K562 (cell line): Measurements from ENCODE around the gene SYT13. TPM values are rescaled to one million over a fixed set of nuclear protein-coding genes. Genes with fewer than 3 reads are reported as not detected.

Experiments used
- ATAC-seq: fragments of 200-7000 bp; cut with Tn5 transposase; 3 replicates; pipeline ENCODE4 v1.9.1; 2020; ENCODE audit warnings: moderate library complexity
- BruUV-seq: library from RNA; stranded (reverse); fragments of 400-500 nt; replicated peaks from 2 replicates; lab custom pipeline; 2021; lab: Mats Ljungman, UMichigan
- CTCF ChIA-PET: fragments of 300-600 bp; formaldehyde crosslinking; extraction: SDS; loops from one replicate; lab custom pipeline; 2021; ENCODE audit warnings: low intra/inter-chr PET ratio; lab: Yijun Ruan, JAX
- POLR2A ChIA-PET: fragments of 300-600, 350-650 bp; sonication (Branson Sonifier 250); formaldehyde crosslinking; extraction: SDS; loops from one replicate; lab custom pipeline; 2021; ENCODE audit warnings: antibody characterized with exemption, inconsistent platforms; lab: Yijun Ruan, JAX
- DNase-seq, 4 experiments: peaks; one replicate each; pipeline versions ENCODE4 v3.0.0 to v3.0.0-alpha.2; 2011 to 2018; ENCODE audit warnings: low spot score in 3 of 4, mixed read lengths in 3 of 4; ENCODE audit errors: extremely low read depth in 1 of 4
- FAIRE-seq: peaks from 2 replicates; lab custom pipeline; 2011; peaks lifted over from hg19 to GRCh38; lab: Jason Lieb, UNC
- H2AFZ ChIP-seq: 2 replicates; pipeline ENCODE4 v1.6.0; 2011; ENCODE audit warnings: low read depth, low read length, control low read depth, inconsistent platforms
- H3K27ac ChIP-seq: fragments of 200-600 bp; 3 replicates; pipeline ENCODE4 v1.8.0; 2011; ENCODE audit warnings: low read depth, mild to moderate bottlenecking, control low read depth, inconsistent platforms, low read length, moderate library complexity, mixed read lengths; ENCODE audit errors: extremely low read depth
- H3K27me3 ChIP-seq, 2 experiments: fragments of 300-600 bp in 1 of 2; 2 replicates in 1 of 2; 3 replicates in 1 of 2; pipeline versions ENCODE4 v1.6.0 to v1.8.0; 2011; ENCODE audit warnings: inconsistent platforms in 2 of 2, low read length in 2 of 2, mild to moderate bottlenecking in 1 of 2, mixed read lengths in 1 of 2, moderate library complexity in 1 of 2; ENCODE audit not compliant: control insufficient read depth in 2 of 2, insufficient read depth in 2 of 2
- H3K36me3 ChIP-seq: fragments of 300-600 bp; 3 replicates; pipeline ENCODE4 v1.8.0; 2011; ENCODE audit warnings: mild to moderate bottlenecking, low read length, inconsistent platforms; ENCODE audit not compliant: control insufficient read depth, insufficient read depth
- H3K4me1 ChIP-seq, 2 experiments: fragments of 200-600 bp in 1 of 2; replicated peaks in 1 of 2; 2 replicates in 1 of 2; 3 replicates in 1 of 2; pipeline versions ENCODE4 v1.5.1 to v1.8.0; 2011; ENCODE audit warnings: inconsistent platforms in 2 of 2, low read length in 2 of 2, mild to moderate bottlenecking in 1 of 2, mixed read lengths in 1 of 2, moderate library complexity in 1 of 2; ENCODE audit not compliant: control insufficient read depth in 2 of 2, insufficient read depth in 2 of 2
- H3K4me2 ChIP-seq: 2 replicates; pipeline ENCODE4 v1.6.1; 2011; ENCODE audit warnings: low read length, control low read depth, inconsistent platforms, mixed read lengths; ENCODE audit not compliant: insufficient read depth
- H3K4me3 ChIP-seq: fragments of 200-600 bp; sonication (generic), shearing (Covaris generic); 2 replicates; pipeline ENCODE4 v1.5.1; 2016; ENCODE audit warnings: control low read depth, inconsistent platforms
- H3K79me2 ChIP-seq: fragments of 200-600 bp; 3 replicates; pipeline ENCODE4 v1.8.0; 2011; ENCODE audit warnings: low read length, inconsistent platforms; ENCODE audit not compliant: control insufficient read depth, insufficient read depth
- H3K9ac ChIP-seq, 2 experiments: 2 replicates each; pipeline versions ENCODE4 v1.6.0 to v1.6.1; 2011; ENCODE audit warnings: low read depth in 2 of 2, low read length in 2 of 2, control low read depth in 1 of 2, inconsistent platforms in 1 of 2, mild to moderate bottlenecking in 1 of 2, mixed read lengths in 1 of 2; ENCODE audit not compliant: insufficient read depth in 1 of 2
- H3K9me1 ChIP-seq: one replicate; pipeline ENCODE4 v1.6.0; 2011; ENCODE audit warnings: inconsistent platforms, mild to moderate bottlenecking, low read length, moderate library complexity; ENCODE audit not compliant: control insufficient read depth, insufficient read depth
- H3K9me3 ChIP-seq: replicated peaks from 2 replicates; pipeline ENCODE4 v1.5.1; 2011; ENCODE audit warnings: low read depth, low read length, inconsistent platforms; ENCODE audit not compliant: control insufficient read depth, insufficient read depth
- H4K20me1 ChIP-seq: replicated peaks from 2 replicates; pipeline ENCODE4 v1.6.1; 2011; ENCODE audit warnings: low read length, inconsistent platforms, mixed read lengths; ENCODE audit not compliant: control insufficient read depth, insufficient read depth
- BRF1 ChIP-seq: IDR thresholded peaks from 3 replicates; pipeline ENCODE4 v1.6.1; 2011; ENCODE audit warnings: borderline replicate concordance, mild to moderate bottlenecking; ENCODE audit not compliant: insufficient read length; ENCODE audit errors: extremely low read depth
- EWSR1 ChIP-seq: fragments of 450-650 bp; IDR thresholded peaks from 2 replicates; pipeline ENCODE4 v1.6.1; 2018; ENCODE audit warnings: borderline replicate concordance, mild to moderate bottlenecking, low read depth, moderate library complexity; ENCODE audit not compliant: partially characterized antibody
- FOXJ3 ChIP-seq: sonication (generic); formaldehyde crosslinking; IDR thresholded peaks from 2 replicates; pipeline ENCODE4 v1.4.0; 2020; ENCODE audit warnings: mild to moderate bottlenecking, missing genetic modification reagents
- SIN3B ChIP-seq: fragments of 450-650 bp; IDR thresholded peaks from 2 replicates; pipeline ENCODE4 v1.6.1; 2017; ENCODE audit warnings: low read depth, mild to moderate bottlenecking, moderate library complexity
- SMARCA5 ChIP-seq: fragments of 450-650 bp; IDR thresholded peaks from 2 replicates; pipeline ENCODE4 v1.6.1; 2016
- ZNF707 ChIP-seq: fragments of 250-450 bp; sonication (Bioruptor Pico); conservative IDR thresholded peaks from 2 replicates; pipeline ENCODE4 v1.8.0; 2022; ENCODE audit warnings: inconsistent platforms, mild to moderate bottlenecking, moderate library complexity
- WGBS: fragments of 100-300 bp; shearing (Covaris generic); methylation state at CpG from one replicate; pipeline ENCODE4 v1.1.6; 2016; ENCODE audit warnings: low coverage, mixed read lengths; ENCODE audit not compliant: insufficient coverage; ENCODE audit errors: missing lambda C conversion rate; 5-methylcytosine and 5-hydroxymethylcytosine counted together
- in situ Hi-C: fragments of 300-500 bp; cut with MboI; formaldehyde crosslinking; loops from 4 replicates; pipeline ENCODE4 v1.15.0; 2018; ENCODE audit warnings: inconsistent platforms, mixed read lengths
- intact Hi-C: fragments of 100-400 bp; cut with micrococcal nuclease; formaldehyde crosslinking; loops from 2 replicates; pipeline ENCODE4 v1.14.2; 2022
- polyA plus RNA-seq, 8 experiments: library from polyadenylated mRNA; depleted of rRNA in 4 of 8; stranded (reverse) in 5 of 8; unstranded in 3 of 8; fragments of >200 nt; fragmentation: Nextera tagmentation in 2 of 8; fragmentation: Illumina TruSeq in 1 of 8; extraction: Ambion mirVana in 2 of 8; extraction: Trizol in 1 of 8; gene quantifications; 2 replicates each; pipeline versions ENCODE4 v1.2.1 to v1.2.3, GENCODE V29; 2011 to 2014; ENCODE audit warnings: inconsistent platforms in 1 of 8, missing spikeins in 1 of 8
- total RNA-seq, 7 experiments: library from RNA; depleted of rRNA in 6 of 7; stranded (reverse); fragments of >200 nt in 6 of 7; fragmentation: Illumina TruSeq in 2 of 7; extraction: Trizol in 2 of 7; gene quantifications; 2 replicates each; pipeline versions ENCODE4 v1.2.1 to v1.2.3, GENCODE V29; 2011 to 2021; ENCODE audit warnings: low replicate concordance in 1 of 7
- TF ChIP-seq, protein P1 (sequence below): fragments of 450-650 bp; formaldehyde crosslinking; conservative IDR thresholded peaks from 2 replicates; pipeline ENCODE4 v1.4.0; 2022; ENCODE audit warnings: mild to moderate bottlenecking, missing genetic modification characterization
- TF ChIP-seq, protein P2 (sequence below): fragments of 250-450 bp; sonication (Bioruptor Pico); IDR thresholded peaks from 2 replicates; pipeline ENCODE4 v1.4.0; 2020
- TF ChIP-seq, protein P3 (sequence below), 3 experiments: fragments of 200-800 bp in 1 of 3; sonication (Bioruptor generic) in 1 of 3; sonication (generic) in 1 of 3; formaldehyde crosslinking in 1 of 3; IDR thresholded peaks; 2 replicates each; pipeline versions ENCODE4 v1.6.1 to v1.8.0; 2016 to 2022; ENCODE audit warnings: mild to moderate bottlenecking in 2 of 3, missing compliant biosample characterization in 2 of 3, missing genetic modification characterization in 2 of 3, missing genetic modification reagents in 1 of 3

The SYT13 gene
- total and polyA plus RNA-seq, 9 of the 15 experiments (the other 6 are each of a cell fraction or from before 2014, with no cell fraction given), result under 0.01 to 0.13 (median 0.08) TPM; not detected in 2

DNA sequence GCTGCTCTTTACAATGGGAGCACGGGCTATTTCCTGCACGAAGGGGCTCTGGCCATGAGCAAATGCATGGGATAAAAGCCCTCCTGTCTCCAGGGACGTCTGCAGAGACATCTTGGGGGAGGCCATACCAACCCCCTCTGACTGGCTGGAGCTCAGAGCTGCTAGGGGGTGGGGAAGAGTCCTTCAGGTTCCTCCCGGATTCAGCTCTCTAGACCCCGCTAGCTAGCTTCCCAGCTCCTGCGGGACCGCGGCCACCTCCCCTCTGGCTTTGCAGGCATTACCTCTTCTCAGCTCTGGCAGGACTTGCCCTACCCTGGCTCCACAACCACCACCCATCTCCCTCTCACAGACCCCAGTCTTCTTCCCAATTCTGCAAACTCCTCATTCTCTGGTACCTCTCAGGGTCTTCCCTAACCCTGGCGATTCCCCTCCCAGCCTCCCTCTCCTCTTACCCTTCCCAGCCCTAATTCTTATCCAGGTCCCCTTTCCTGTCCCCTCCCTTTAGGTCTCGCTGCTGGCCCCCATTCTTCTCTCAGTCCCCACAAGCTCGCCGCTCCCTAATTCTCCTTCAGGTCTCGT lies 802 bp downstream of the SYT13 start:
- Histone ChIP-seq H2AFZ (no peak overlapping the region), H3K4me1 (peaks cover 0 to 5% of the 10 kb centered on the region in 2 experiments; a peak in 2 of 5 replicates), H3K9ac (no peak overlapping the region), H3K36me3 (no peaks in the 10 kb centered on the region), H3K9me1 (no peaks in the 10 kb centered on the region), H3K4me3 (no peak overlapping the region), H3K27me3 (peaks cover 13 to 23% of the 10 kb centered on the region in 2 experiments; a peak in 3 of 5 replicates), H3K27ac (no peak overlapping the region), H3K4me2 (no peak overlapping the region), H3K9me3 (no peaks in the 10 kb centered on the region), H4K20me1 (no peaks in the 10 kb centered on the region; the same call in 1 of the 2 replicates), H3K79me2 (no peaks in the 10 kb centered on the region)
- intact Hi-C loops (no loop called here), in situ Hi-C loops (loop anchor here (25.0 kb wide), 1 partner anchor 173 kb away; no protein-coding TSS in a partner anchor)
- ATAC-seq (no peak), FAIRE-seq (no peak), DNase-seq (no peak)
- BruUV-seq, result no TSS peak
- 0% methylated on average over 9 of the region's 13 CpGs for WGBS
- CTCF ChIA-PET, result no interaction called here
- POLR2A ChIA-PET, result interaction anchor here (0.6 kb wide), 1 partner anchor 405 kb away, joined by 6 read pairs; no protein-coding TSS in a partner anchor
- TF ChIP-seq, protein P1, sequence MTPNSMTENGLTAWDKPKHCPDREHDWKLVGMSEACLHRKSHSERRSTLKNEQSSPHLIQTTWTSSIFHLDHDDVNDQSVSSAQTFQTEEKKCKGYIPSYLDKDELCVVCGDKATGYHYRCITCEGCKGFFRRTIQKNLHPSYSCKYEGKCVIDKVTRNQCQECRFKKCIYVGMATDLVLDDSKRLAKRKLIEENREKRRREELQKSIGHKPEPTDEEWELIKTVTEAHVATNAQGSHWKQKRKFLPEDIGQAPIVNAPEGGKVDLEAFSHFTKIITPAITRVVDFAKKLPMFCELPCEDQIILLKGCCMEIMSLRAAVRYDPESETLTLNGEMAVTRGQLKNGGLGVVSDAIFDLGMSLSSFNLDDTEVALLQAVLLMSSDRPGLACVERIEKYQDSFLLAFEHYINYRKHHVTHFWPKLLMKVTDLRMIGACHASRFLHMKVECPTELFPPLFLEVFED (CRISPR knock-in tag), result no peak
- TF ChIP-seq BRF1, result no peak
- TF ChIP-seq FOXJ3 (CRISPR knock-in tag), result no peak
- TF ChIP-seq EWSR1, result no peak
- TF ChIP-seq SMARCA5, result no peak
- TF ChIP-seq ZNF707, result no peak
- TF ChIP-seq, protein P2, sequence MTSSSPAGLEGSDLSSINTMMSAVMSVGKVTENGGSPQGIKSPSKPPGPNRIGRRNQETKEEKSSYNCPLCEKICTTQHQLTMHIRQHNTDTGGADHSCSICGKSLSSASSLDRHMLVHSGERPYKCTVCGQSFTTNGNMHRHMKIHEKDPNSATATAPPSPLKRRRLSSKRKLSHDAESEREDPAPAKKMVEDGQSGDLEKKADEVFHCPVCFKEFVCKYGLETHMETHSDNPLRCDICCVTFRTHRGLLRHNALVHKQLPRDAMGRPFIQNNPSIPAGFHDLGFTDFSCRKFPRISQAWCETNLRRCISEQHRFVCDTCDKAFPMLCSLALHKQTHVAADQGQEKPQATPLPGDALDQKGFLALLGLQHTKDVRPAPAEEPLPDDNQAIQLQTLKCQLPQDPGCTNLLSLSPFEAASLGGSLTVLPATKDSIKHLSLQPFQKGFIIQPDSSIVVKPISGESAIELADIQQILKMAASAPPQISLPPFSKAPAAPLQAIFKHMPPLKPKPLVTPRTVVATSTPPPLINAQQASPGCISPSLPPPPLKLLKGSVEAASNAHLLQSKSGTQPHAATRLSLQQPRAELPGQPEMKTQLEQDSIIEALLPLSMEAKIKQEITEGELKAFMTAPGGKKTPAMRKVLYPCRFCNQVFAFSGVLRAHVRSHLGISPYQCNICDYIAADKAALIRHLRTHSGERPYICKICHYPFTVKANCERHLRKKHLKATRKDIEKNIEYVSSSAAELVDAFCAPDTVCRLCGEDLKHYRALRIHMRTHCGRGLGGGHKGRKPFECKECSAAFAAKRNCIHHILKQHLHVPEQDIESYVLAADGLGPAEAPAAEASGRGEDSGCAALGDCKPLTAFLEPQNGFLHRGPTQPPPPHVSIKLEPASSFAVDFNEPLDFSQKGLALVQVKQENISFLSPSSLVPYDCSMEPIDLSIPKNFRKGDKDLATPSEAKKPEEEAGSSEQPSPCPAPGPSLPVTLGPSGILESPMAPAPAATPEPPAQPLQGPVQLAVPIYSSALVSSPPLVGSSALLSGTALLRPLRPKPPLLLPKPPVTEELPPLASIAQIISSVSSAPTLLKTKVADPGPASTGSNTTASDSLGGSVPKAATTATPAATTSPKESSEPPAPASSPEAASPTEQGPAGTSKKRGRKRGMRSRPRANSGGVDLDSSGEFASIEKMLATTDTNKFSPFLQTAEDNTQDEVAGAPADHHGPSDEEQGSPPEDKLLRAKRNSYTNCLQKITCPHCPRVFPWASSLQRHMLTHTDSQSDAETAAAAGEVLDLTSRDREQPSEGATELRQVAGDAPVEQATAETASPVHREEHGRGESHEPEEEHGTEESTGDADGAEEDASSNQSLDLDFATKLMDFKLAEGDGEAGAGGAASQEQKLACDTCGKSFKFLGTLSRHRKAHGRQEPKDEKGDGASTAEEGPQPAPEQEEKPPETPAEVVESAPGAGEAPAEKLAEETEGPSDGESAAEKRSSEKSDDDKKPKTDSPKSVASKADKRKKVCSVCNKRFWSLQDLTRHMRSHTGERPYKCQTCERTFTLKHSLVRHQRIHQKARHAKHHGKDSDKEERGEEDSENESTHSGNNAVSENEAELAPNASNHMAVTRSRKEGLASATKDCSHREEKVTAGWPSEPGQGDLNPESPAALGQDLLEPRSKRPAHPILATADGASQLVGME (CRISPR knock-in tag), result no peak
- no peak for TF ChIP-seq SIN3B
- TF ChIP-seq, protein P3, sequence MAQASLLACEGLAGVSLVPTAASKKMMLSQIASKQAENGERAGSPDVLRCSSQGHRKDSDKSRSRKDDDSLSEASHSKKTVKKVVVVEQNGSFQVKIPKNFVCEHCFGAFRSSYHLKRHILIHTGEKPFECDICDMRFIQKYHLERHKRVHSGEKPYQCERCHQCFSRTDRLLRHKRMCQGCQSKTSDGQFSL (CRISPR knock-in tag; IDR thresholded peaks at IDR 0.05), result no peak
- TF ChIP-seq, protein P3 (tag; IDR thresholded peaks at IDR 0.05), result no peak
